Panc1 (cell line): ENCODE measurements around the gene SDC1. TPM values are rescaled to one million over a fixed set of nuclear protein-coding genes. Genes with fewer than 3 reads are reported as not detected.
"Not testable (repeated sequence)": the region's sequence is repeated elsewhere in the genome, so short reads cannot be mapped to it uniquely, and the experiment has no call there.

ENCODE experiments used
- ATAC-seq: fragments of 200-7000 bp; cut with Tn5 transposase; 2 replicates; pipeline ENCODE4 v1.9.1; 2020; ENCODE audit warnings: mild to moderate bottlenecking, moderate library complexity
- BruUV-seq: library from RNA; stranded (reverse); fragments of 400-500 nt; replicated peaks from 2 replicates; lab custom pipeline; 2021; lab: Mats Ljungman, UMichigan
- CTCF ChIA-PET: fragments of 300-600 bp; sonication (Branson Sonifier 250); formaldehyde crosslinking; loops from one replicate; lab custom pipeline; 2022; ENCODE audit warnings: antibody characterized with exemption; lab: Charles Lee
- POLR2A ChIA-PET: fragments of 300-600 bp; sonication (Branson Sonifier 250); formaldehyde crosslinking; loops from one replicate; lab custom pipeline; 2022; ENCODE audit warnings: antibody characterized with exemption; lab: Charles Lee
- DNase-seq: peaks from one replicate; pipeline ENCODE4 v3.0.0-alpha.2; 2010; ENCODE audit warnings: low read depth, low spot score
- H3K27ac ChIP-seq: 2 replicates; pipeline ENCODE4 v1.5.1; 2011; ENCODE audit warnings: mild to moderate bottlenecking, low read length, inconsistent platforms
- H3K27me3 ChIP-seq: fragments of 200-500 bp; sonication (Bioruptor generic); 2 replicates; pipeline ENCODE4 v1.6.0; 2014; ENCODE audit warnings: low read length, inconsistent platforms; ENCODE audit not compliant: control insufficient read depth, insufficient read depth
- H3K36me3 ChIP-seq: fragments of 200-500 bp; sonication (Bioruptor generic); 2 replicates; pipeline ENCODE4 v1.5.1; 2014; ENCODE audit warnings: inconsistent platforms, mild to moderate bottlenecking, low read length, moderate library complexity; ENCODE audit not compliant: control insufficient read depth, insufficient read depth
- H3K4me1 ChIP-seq: 2 replicates; pipeline ENCODE4 v1.5.1; 2011; ENCODE audit warnings: inconsistent platforms, mild to moderate bottlenecking, low read length, moderate library complexity; ENCODE audit not compliant: control insufficient read depth, insufficient read depth
- H3K4me3 ChIP-seq, 2 experiments: 2 replicates each; pipeline ENCODE4 v1.5.1; 2011 to 2012; ENCODE audit warnings: low read depth in 2 of 2, low read length in 2 of 2, mild to moderate bottlenecking in 2 of 2, inconsistent platforms in 1 of 2, moderate library complexity in 1 of 2
- H3K9me3 ChIP-seq: fragments of 200-500 bp; sonication (Bioruptor generic); 2 replicates; pipeline ENCODE4 v1.5.1; 2014; ENCODE audit warnings: low read depth, mild to moderate bottlenecking, inconsistent platforms, low read length, moderate library complexity; ENCODE audit not compliant: control insufficient read depth, insufficient read depth
- POLR2AphosphoS5 ChIP-seq: IDR thresholded peaks from 2 replicates; pipeline ENCODE4 v1.6.1; 2012; ENCODE audit warnings: mild to moderate bottlenecking, low read depth, low read length, moderate library complexity
- SIN3A ChIP-seq: IDR thresholded peaks from 2 replicates; pipeline ENCODE4 v1.6.1; 2012; ENCODE audit warnings: low read depth, mild to moderate bottlenecking, low read length, moderate library complexity, borderline replicate concordance; ENCODE audit not compliant: insufficient read depth
- TCF7L2 ChIP-seq: IDR thresholded peaks from 2 replicates; pipeline ENCODE4 v1.6.1; 2011; ENCODE audit warnings: mild to moderate bottlenecking, low read depth, low read length, inconsistent platforms
- in situ Hi-C: cut with HindIII; loops from 2 replicates; pipeline ENCODE4 v1.10.0; 2016; ENCODE audit warnings: low sequenced_read_pairs, low pct_unique_long_range_greater_than_20kb
- intact Hi-C: fragments of 100-400 bp; cut with micrococcal nuclease; formaldehyde crosslinking; loops from one replicate; pipeline ENCODE4 v1.10.0; 2022; ENCODE audit not compliant: unreplicated experiment
- total RNA-seq: library from RNA; stranded (reverse); gene quantifications from one replicate; pipeline ENCODE4 v1.2.1, GENCODE V29; 2021; ENCODE audit not compliant: unreplicated experiment
- TF ChIP-seq, protein P1 (sequence below): fragments of 450-650 bp; IDR thresholded peaks from 2 replicates; pipeline ENCODE4 v1.5.1; 2017; ENCODE audit warnings: mild to moderate bottlenecking
- TF ChIP-seq, protein P2 (sequence below), 2 experiments: IDR thresholded peaks; 2 replicates each; pipeline ENCODE4 v1.6.1; 2011 to 2012; ENCODE audit warnings: low read depth in 2 of 2, control low read depth in 1 of 2, low read length in 1 of 2, mild to moderate bottlenecking in 1 of 2, moderate library complexity in 1 of 2; ENCODE audit not compliant: insufficient read depth in 1 of 2

SDC1 gene
- total RNA-seq, 1 experiment from 2014 or later, result 93.0 TPM

- ATAC-seq, result no peak
- intact Hi-C loops, result no loop called here
- POLR2A ChIA-PET, result no interaction called here
These were observed 28.8 kb downstream of the SDC1 start for GRCh38 chr2:20196053-20196656.

DNA sequence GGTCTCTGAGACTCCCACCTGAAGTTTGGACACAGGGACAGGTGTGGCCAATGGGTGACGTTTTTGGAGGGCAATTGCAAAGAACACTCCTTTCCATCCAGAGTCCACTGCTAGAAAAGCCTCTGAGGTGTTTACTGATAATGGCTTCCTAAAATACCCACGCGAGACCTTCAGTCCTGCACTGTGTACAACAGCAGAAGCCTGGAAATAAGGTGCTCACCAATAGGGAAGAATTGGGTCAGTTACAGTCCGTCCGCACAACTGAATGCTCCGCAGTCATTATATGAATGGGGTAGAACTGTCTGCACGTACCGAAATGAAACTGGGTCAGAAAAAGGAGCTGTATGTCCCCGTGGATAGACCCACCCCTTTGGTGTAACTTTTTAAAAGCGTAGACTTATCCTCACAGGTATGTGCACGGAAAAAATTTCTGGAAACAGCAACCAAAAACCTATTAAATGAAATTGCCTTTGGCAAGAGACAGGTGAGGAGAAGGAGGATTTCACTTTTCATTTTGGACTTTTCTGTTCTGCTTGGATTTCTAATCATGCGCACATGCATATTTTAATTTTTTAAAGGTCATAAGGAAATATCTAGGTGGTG lies 29.4 kb downstream of the SDC1 start:
- ChIA-PET POLR2A (no interaction called here), CTCF (no interaction called here)
- DNase-seq (no peak), ATAC-seq (no peak)
- no TSS peak for BruUV-seq
- Histone ChIP-seq H3K9me3 (no peaks in the 10 kb centered on the region), H3K27ac (no peak overlapping the region), H3K36me3 (no peaks in the 10 kb centered on the region), H3K4me3 (no peak overlapping the region), H3K4me1 (no peaks in the 10 kb centered on the region), H3K27me3 (no peaks in the 10 kb centered on the region)
- in situ Hi-C loops, result no loop called here
- TF ChIP-seq POLR2AphosphoS5 (no peak), TCF7L2 (no peak), SIN3A (no peak)
- TF ChIP-seq, protein P1, sequence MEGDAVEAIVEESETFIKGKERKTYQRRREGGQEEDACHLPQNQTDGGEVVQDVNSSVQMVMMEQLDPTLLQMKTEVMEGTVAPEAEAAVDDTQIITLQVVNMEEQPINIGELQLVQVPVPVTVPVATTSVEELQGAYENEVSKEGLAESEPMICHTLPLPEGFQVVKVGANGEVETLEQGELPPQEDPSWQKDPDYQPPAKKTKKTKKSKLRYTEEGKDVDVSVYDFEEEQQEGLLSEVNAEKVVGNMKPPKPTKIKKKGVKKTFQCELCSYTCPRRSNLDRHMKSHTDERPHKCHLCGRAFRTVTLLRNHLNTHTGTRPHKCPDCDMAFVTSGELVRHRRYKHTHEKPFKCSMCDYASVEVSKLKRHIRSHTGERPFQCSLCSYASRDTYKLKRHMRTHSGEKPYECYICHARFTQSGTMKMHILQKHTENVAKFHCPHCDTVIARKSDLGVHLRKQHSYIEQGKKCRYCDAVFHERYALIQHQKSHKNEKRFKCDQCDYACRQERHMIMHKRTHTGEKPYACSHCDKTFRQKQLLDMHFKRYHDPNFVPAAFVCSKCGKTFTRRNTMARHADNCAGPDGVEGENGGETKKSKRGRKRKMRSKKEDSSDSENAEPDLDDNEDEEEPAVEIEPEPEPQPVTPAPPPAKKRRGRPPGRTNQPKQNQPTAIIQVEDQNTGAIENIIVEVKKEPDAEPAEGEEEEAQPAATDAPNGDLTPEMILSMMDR, result no peak
- TF ChIP-seq, protein P2, sequence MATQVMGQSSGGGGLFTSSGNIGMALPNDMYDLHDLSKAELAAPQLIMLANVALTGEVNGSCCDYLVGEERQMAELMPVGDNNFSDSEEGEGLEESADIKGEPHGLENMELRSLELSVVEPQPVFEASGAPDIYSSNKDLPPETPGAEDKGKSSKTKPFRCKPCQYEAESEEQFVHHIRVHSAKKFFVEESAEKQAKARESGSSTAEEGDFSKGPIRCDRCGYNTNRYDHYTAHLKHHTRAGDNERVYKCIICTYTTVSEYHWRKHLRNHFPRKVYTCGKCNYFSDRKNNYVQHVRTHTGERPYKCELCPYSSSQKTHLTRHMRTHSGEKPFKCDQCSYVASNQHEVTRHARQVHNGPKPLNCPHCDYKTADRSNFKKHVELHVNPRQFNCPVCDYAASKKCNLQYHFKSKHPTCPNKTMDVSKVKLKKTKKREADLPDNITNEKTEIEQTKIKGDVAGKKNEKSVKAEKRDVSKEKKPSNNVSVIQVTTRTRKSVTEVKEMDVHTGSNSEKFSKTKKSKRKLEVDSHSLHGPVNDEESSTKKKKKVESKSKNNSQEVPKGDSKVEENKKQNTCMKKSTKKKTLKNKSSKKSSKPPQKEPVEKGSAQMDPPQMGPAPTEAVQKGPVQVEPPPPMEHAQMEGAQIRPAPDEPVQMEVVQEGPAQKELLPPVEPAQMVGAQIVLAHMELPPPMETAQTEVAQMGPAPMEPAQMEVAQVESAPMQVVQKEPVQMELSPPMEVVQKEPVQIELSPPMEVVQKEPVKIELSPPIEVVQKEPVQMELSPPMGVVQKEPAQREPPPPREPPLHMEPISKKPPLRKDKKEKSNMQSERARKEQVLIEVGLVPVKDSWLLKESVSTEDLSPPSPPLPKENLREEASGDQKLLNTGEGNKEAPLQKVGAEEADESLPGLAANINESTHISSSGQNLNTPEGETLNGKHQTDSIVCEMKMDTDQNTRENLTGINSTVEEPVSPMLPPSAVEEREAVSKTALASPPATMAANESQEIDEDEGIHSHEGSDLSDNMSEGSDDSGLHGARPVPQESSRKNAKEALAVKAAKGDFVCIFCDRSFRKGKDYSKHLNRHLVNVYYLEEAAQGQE (IDR thresholded peaks at IDR 0.05; ENCODE audit: insufficient read depth in 1 of 2, low read depth in 2 of 2, low read length in 1 of 2), result no peak
- intact Hi-C loops, result no loop called here

More at GRCh38 chr2:20196053-20196656, 28.8 kb downstream of the SDC1 start:
- CTCF ChIA-PET, result no interaction called here
- Histone ChIP-seq H3K4me3 (no peak overlapping the region), H3K4me1 (no peaks in the 10 kb centered on the region), H3K27ac (no peak overlapping the region), H3K36me3 (no peaks in the 10 kb centered on the region), H3K9me3 (no peaks in the 10 kb centered on the region), H3K27me3 (no peaks in the 10 kb centered on the region)
- no TSS peak for BruUV-seq
- in situ Hi-C loops, result no loop called here
- no peak for DNase-seq
- TF ChIP-seq, protein P2 (IDR thresholded peaks at IDR 0.05; ENCODE audit: insufficient read depth in 1 of 2, low read depth in 2 of 2, low read length in 1 of 2), result no peak
- TF ChIP-seq TCF7L2 (no peak), SIN3A (no peak), POLR2AphosphoS5 (no peak)
- TF ChIP-seq, protein P1, result no peak

GRCh38 chr2:20195016-20195411 lies 29.9 kb downstream of the SDC1 start:
- H3K4me1 ChIP-seq, H3K27me3 ChIP-seq, DNase-seq, CTCF ChIA-PET, H3K27ac ChIP-seq, H3K4me3 ChIP-seq, H3K9me3 ChIP-seq, BruUV-seq, POLR2A ChIA-PET, ATAC-seq, intact Hi-C loops, in situ Hi-C loops, H3K36me3 ChIP-seq: not testable (repeated sequence)
